NAMALWA (cell line): ENCODE results near the gene ABHD8.

Experiments used
- DNase-seq: peaks from one replicate; pipeline ENCODE4 v3.0.0-alpha.2; 2015; ENCODE audit warnings: low spot score

The ABHD8 gene

GRCh38 chr19:17303167-17303939, at the start of gene ABHD8:
ABHD8 (minus strand) TSS chr19:17303425; CDS start chr19:17301616, 1,809 bp downstream.
- DNase-seq = peak; percentile 93

GRCh38 chr19:17352608-17353280, 49.5 kb upstream of the ABHD8 start:
- DNase-seq = no peak

- no peak for DNase-seq
Observed at GRCh38 chr19:17351815-17352435, 48.7 kb upstream of the ABHD8 start.

GRCh38 chr19:17348700-17349099, 45.5 kb upstream of the ABHD8 start:
- DNase-seq = no peak

- no peak for DNase-seq
Observed at GRCh38 chr19:17347877-17348276, 44.7 kb upstream of the ABHD8 start.

GRCh38 chr19:17347361-17347760, 44.1 kb upstream of the ABHD8 start:
- no peak for DNase-seq

GRCh38 chr19:17346109-17346671, 43.0 kb upstream of the ABHD8 start:
- peak; percentile 71 for DNase-seq

- no peak for DNase-seq
Observed at GRCh38 chr19:17341845-17342244, 38.6 kb upstream of the ABHD8 start.

GRCh38 chr19:17341386-17341785, 38.2 kb upstream of the ABHD8 start:
- DNase-seq = no peak

- no peak for DNase-seq
Observed at GRCh38 chr19:17340871-17341357, 37.7 kb upstream of the ABHD8 start.

GRCh38 chr19:17340302-17340870, 37.2 kb upstream of the ABHD8 start:
- DNase-seq = no peak

- peak; percentile 46 for DNase-seq
Observed at GRCh38 chr19:17339088-17339741, 36.0 kb upstream of the ABHD8 start.

- DNase-seq = no peak
Observed at GRCh38 chr19:17338433-17339078, 35.3 kb upstream of the ABHD8 start.

- DNase-seq = peak; percentile 73
Observed at GRCh38 chr19:17337675-17338432, 34.6 kb upstream of the ABHD8 start.

GRCh38 chr19:17336872-17337674, 33.8 kb upstream of the ABHD8 start, which contains the start of gene GTPBP3:
GTPBP3 (plus strand) TSS chr19:17337553; CDS start chr19:17337612, 59 bp downstream.
- peak; percentile 99 for DNase-seq

GRCh38 chr19:17335575-17335974, 32.4 kb upstream of the ABHD8 start:
- no peak for DNase-seq

- peak; percentile 91 for DNase-seq
Observed at GRCh38 chr19:17334414-17335409, 31.5 kb upstream of the ABHD8 start, which contains the start of gene ANO8. ANO8 (minus strand) TSS chr19:17334855; CDS start chr19:17334670, 185 bp downstream.
